Right lobe of liver (tissue), 4 donors: ENCODE results near the gene ELN.

Experiments used
- POLR2A ChIP-seq: fragments of 450-650 bp; IDR thresholded peaks from one replicate; pipeline ENCODE4 v1.6.1; 2017; ENCODE audit warnings: antibody characterized with exemption, mild to moderate bottlenecking
- TF ChIP-seq, protein P1 (sequence below), 4 donors: fragments of 200-600 bp in 3 of 4; fragments of 450-650 bp in 1 of 4; IDR thresholded peaks; one replicate each; pipeline versions ENCODE4 v1.5.1 to v1.8.0; 2016 to 2022; ENCODE audit warnings: antibody characterized with exemption in 4 of 4, mild to moderate bottlenecking in 2 of 4
- donor health status: DM: no; HTN: no; CAD: no.
- donor health status: DM: no; HTN: no; CAD: no.
- donor health status: DM: no; HTN: yes; CAD: no.

DNA sequence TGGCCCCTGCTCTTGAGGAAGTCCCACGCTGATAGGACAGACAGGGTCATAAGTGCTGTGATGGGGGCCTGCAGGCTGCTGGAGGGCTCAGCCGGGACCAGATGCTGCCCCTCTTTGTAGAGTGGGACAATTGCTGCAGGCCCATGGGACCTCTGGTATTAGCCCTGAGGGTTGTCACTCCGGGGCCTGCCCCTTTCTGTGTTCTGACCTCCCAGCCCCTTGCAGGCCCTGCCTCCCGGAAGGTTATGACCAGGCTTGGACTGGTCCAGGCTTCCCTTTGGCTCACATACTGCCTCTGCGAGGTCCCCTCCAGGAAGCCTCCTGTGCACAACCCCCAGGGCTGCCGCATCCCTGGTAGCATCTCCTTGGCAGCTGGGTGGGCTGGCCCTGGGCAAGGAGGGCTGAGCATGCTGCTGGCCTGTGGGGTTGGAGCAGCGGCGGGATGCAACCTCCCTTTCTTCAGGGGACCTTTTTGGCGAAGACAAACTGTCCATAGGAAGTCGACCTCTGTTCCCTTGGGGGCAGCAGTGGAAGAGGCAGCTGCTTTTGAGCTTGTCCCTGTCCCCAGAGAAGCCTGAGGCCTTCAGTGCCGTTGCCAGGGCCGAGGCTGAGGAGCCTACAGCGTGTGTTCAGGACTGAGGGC is 64.5 kb downstream of the ELN start:
- TF ChIP-seq, protein P1, sequence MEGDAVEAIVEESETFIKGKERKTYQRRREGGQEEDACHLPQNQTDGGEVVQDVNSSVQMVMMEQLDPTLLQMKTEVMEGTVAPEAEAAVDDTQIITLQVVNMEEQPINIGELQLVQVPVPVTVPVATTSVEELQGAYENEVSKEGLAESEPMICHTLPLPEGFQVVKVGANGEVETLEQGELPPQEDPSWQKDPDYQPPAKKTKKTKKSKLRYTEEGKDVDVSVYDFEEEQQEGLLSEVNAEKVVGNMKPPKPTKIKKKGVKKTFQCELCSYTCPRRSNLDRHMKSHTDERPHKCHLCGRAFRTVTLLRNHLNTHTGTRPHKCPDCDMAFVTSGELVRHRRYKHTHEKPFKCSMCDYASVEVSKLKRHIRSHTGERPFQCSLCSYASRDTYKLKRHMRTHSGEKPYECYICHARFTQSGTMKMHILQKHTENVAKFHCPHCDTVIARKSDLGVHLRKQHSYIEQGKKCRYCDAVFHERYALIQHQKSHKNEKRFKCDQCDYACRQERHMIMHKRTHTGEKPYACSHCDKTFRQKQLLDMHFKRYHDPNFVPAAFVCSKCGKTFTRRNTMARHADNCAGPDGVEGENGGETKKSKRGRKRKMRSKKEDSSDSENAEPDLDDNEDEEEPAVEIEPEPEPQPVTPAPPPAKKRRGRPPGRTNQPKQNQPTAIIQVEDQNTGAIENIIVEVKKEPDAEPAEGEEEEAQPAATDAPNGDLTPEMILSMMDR (IDR thresholded peaks at IDR 0.05): no peak
- TF ChIP-seq POLR2A: no peak
